Left ventricle myocardium inferior (tissue), 1 donor: Measurements from ENCODE around the gene INSIG1. TPM values are rescaled to one million over a fixed set of nuclear protein-coding genes. Genes with fewer than 3 reads are reported as not detected.

Source experiments
- DNase-seq: peaks from one replicate; pipeline ENCODE4 v3.0.0-alpha.2; 2020
- H3K27ac ChIP-seq: fragments of 200-600 bp; replicated peaks from 2 replicates; pipeline ENCODE4 v1.8.0; 2021
- H3K27me3 ChIP-seq: fragments of 200-600 bp; 2 replicates; pipeline ENCODE4 v1.8.0; 2021; ENCODE audit warnings: low read depth
- H3K36me3 ChIP-seq: fragments of 200-600 bp; 2 replicates; pipeline ENCODE4 v1.8.0; 2021
- H3K4me1 ChIP-seq: fragments of 200-600 bp; 2 replicates; pipeline ENCODE4 v1.8.0; 2021
- H3K4me3 ChIP-seq: fragments of 200-600 bp; 2 replicates; pipeline ENCODE4 v1.8.0; 2021; ENCODE audit warnings: mild to moderate bottlenecking, moderate library complexity
- H3K9me3 ChIP-seq: fragments of 200-600 bp; replicated peaks from 2 replicates; pipeline ENCODE4 v1.8.0; 2021
- intact Hi-C: fragments of 100-400 bp; cut with micrococcal nuclease; formaldehyde crosslinking; loops from one replicate; pipeline ENCODE4 v1.11.0; 2022
- total RNA-seq: library from RNA; stranded (reverse); fragmentation: NEBNext Ultra II Directional; extraction: Animal tissue kit (Norgen Biotek cat#: 25700); gene quantifications from one replicate; pipeline ENCODE4 v1.2.1, GENCODE V29; 2021
- TF ChIP-seq, protein P1 (sequence below): fragments of 200-600 bp; IDR thresholded peaks from 2 replicates; pipeline ENCODE4 v1.8.0; 2021; ENCODE audit warnings: antibody characterized with exemption, mild to moderate bottlenecking, borderline replicate concordance
- donor health status: DM: no; HTN: yes; CAD: no; lungs with severe emphysema.

Gene INSIG1
- total RNA-seq, 1 donor from 2014 or later = 7.5 TPM

DNA sequence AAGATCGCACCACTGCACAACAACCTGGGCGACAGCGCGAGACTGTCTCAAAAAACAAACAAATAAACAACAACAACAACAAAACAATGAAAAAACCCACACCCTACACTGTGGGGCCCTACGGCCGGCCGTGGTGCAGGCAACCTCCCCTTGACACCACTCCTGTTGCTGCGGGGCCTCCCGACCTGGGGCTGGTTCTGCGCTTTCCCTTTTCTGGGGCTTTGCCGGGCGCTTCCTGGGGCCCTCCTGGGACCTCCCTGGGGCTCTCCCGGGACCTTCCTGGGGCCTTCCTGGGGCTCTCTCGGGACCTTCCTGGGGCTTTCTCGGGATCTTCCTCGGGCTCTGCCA, 46.6 kb downstream of the INSIG1 start:
- Histone ChIP-seq H3K4me1 (peaks cover 10% of the 10 kb centered on the region), H3K9me3 (no peaks in the 10 kb centered on the region), H3K36me3 (no peaks in the 10 kb centered on the region), H3K27ac (no peak overlapping the region), H3K27me3 (peaks cover 62% of the 10 kb centered on the region), H3K4me3 (peak overlapping the region; percentile 60)
- TF ChIP-seq, protein P1, sequence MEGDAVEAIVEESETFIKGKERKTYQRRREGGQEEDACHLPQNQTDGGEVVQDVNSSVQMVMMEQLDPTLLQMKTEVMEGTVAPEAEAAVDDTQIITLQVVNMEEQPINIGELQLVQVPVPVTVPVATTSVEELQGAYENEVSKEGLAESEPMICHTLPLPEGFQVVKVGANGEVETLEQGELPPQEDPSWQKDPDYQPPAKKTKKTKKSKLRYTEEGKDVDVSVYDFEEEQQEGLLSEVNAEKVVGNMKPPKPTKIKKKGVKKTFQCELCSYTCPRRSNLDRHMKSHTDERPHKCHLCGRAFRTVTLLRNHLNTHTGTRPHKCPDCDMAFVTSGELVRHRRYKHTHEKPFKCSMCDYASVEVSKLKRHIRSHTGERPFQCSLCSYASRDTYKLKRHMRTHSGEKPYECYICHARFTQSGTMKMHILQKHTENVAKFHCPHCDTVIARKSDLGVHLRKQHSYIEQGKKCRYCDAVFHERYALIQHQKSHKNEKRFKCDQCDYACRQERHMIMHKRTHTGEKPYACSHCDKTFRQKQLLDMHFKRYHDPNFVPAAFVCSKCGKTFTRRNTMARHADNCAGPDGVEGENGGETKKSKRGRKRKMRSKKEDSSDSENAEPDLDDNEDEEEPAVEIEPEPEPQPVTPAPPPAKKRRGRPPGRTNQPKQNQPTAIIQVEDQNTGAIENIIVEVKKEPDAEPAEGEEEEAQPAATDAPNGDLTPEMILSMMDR = no peak
- intact Hi-C loops = loop anchor here (5.0 to 10.0 kb wide), 2 partner anchors 152 to 419 kb away; no protein-coding TSS in a partner anchor
- no peak for DNase-seq

DNA sequence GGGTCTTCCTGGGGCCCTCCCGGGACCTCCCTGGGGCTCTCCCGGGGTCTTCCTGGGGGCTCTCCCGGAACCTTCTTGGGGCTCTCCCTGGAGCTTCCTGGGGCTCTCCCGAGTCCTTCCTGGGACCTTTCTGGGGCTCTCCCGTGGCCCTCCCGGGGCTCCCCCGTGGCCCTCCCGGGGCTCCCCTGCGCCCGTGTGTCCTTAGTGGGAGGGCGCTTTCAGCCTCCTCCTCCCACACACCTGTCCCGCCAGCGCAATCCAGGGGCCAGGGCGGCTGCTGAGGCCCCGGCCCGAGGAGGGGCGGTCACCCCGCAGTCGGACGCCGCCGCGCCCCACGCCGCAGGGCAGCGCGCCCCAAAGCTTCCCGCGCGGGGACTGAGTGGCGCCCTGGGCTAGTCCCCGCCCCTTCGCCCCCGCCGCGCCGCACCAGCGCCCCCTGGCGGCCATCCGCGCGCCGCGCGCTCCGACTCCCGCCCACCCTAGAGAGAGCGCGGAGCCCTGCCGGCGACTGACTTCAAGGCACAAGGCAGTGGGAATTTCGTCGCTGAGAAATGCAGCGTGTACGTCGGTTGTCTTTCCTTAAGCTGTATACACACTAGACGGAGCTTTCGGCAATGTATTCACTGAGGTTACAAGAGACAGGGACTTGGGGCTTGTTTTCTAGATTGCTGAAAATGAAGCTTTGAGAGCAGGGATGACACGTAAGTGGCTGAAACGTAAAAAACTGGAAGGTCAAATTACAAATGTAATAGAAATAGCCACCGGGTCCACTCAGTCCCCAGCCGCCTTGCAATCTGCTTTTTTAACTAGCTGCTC, 47.1 kb downstream of the INSIG1 start:
- TF ChIP-seq, protein P1 = peak; percentile 91
- H3K27ac ChIP-seq = no peak overlapping the region
- peaks cover 10% of the 10 kb centered on the region for H3K4me1 ChIP-seq
- no peaks in the 10 kb centered on the region for H3K36me3 ChIP-seq
- intact Hi-C loops = loop anchor here (5.0 to 10.0 kb wide), 2 partner anchors 153 to 420 kb away; no protein-coding TSS in a partner anchor
- DNase-seq = peak; percentile 71
- peak overlapping the region; percentile 60 for H3K4me3 ChIP-seq
- H3K9me3 ChIP-seq = no peaks in the 10 kb centered on the region
- H3K27me3 ChIP-seq = peaks cover 62% of the 10 kb centered on the region

DNA sequence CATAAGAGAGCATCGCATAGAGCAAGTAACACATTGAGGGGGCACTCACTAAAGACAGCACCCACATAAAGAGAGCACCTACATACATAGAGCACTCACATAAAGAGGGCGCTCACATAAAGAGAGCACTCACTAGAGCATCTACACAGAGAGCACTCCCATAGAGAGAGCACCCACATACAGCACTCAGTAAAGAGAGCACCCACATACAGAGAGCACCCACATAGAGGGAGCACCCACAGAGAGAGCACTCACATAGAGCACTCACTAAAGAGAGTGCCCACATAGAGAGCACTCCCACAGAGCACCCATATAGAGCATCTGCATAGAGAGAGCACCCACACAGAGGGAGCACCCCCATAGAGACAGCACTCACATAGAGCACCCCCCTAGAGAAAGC, 47.8 kb downstream of the INSIG1 start:
- no peak overlapping the region for H3K4me3 ChIP-seq
- H3K4me1 ChIP-seq = peaks cover 10% of the 10 kb centered on the region
- intact Hi-C loops = loop anchor here (10.0 kb wide), 1 partner anchor 421 kb away; no protein-coding TSS in a partner anchor
- no peak for DNase-seq
- peaks cover 60% of the 10 kb centered on the region for H3K27me3 ChIP-seq
- H3K27ac ChIP-seq = no peak overlapping the region
- TF ChIP-seq, protein P1 = no peak
- no peaks in the 10 kb centered on the region for H3K36me3 ChIP-seq
- H3K9me3 ChIP-seq = no peaks in the 10 kb centered on the region

- peaks cover 63% of the 10 kb centered on the region for H3K27me3 ChIP-seq
- no peak overlapping the region for H3K27ac ChIP-seq
- TF ChIP-seq, protein P1 = no peak
- no peak overlapping the region for H3K4me3 ChIP-seq
- intact Hi-C loops = loop anchor here (10.0 kb wide), 1 partner anchor 421 kb away; no protein-coding TSS in a partner anchor
- DNase-seq = no peak
- H3K9me3 ChIP-seq = no peaks in the 10 kb centered on the region
- H3K4me1 ChIP-seq = peaks cover 10% of the 10 kb centered on the region
- no peaks in the 10 kb centered on the region for H3K36me3 ChIP-seq
These were observed 48.6 kb downstream of the INSIG1 start for GRCh38 chr7:155346285-155346684.

DNA sequence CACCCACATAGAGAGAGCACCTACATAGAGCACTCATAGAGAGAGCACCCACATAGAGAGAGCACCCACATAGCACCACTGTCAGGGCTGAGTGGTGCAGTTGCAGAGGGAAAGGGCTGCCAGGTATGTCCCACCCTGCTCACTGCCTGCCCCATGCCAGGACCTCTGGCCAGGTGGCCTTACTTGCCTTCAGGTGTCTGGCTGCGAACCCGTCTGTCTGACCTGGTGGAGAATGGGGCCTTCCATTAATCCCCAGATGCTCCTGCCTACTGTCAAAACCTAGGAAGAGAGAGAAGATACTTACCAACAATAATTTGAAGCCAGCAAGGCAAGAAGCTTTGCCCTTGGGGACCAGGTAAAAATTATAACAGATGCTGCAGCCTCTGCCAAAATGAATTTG, 51.1 kb downstream of the INSIG1 start:
- no peak for DNase-seq
- H3K36me3 ChIP-seq = no peaks in the 10 kb centered on the region
- H3K9me3 ChIP-seq = no peaks in the 10 kb centered on the region
- H3K4me3 ChIP-seq = no peak overlapping the region
- H3K27me3 ChIP-seq = peaks cover 69% of the 10 kb centered on the region
- intact Hi-C loops = loop anchor here (10.0 kb wide), 1 partner anchor 424 kb away; no protein-coding TSS in a partner anchor
- H3K27ac ChIP-seq = no peak overlapping the region
- peaks cover 10% of the 10 kb centered on the region for H3K4me1 ChIP-seq
- TF ChIP-seq, protein P1 = no peak
